ENCODE results near the gene DSCAM.
"Not testable (repeated sequence)": the region's sequence is repeated elsewhere in the genome, so short reads cannot be mapped to it uniquely, and the experiment has no call there.

The DSCAM gene, protein sequence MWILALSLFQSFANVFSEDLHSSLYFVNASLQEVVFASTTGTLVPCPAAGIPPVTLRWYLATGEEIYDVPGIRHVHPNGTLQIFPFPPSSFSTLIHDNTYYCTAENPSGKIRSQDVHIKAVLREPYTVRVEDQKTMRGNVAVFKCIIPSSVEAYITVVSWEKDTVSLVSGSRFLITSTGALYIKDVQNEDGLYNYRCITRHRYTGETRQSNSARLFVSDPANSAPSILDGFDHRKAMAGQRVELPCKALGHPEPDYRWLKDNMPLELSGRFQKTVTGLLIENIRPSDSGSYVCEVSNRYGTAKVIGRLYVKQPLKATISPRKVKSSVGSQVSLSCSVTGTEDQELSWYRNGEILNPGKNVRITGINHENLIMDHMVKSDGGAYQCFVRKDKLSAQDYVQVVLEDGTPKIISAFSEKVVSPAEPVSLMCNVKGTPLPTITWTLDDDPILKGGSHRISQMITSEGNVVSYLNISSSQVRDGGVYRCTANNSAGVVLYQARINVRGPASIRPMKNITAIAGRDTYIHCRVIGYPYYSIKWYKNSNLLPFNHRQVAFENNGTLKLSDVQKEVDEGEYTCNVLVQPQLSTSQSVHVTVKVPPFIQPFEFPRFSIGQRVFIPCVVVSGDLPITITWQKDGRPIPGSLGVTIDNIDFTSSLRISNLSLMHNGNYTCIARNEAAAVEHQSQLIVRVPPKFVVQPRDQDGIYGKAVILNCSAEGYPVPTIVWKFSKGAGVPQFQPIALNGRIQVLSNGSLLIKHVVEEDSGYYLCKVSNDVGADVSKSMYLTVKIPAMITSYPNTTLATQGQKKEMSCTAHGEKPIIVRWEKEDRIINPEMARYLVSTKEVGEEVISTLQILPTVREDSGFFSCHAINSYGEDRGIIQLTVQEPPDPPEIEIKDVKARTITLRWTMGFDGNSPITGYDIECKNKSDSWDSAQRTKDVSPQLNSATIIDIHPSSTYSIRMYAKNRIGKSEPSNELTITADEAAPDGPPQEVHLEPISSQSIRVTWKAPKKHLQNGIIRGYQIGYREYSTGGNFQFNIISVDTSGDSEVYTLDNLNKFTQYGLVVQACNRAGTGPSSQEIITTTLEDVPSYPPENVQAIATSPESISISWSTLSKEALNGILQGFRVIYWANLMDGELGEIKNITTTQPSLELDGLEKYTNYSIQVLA (N-terminal part only)
- 0 to 0.21 (median 0) reads per million in 9 experiments for total RNA-seq

- peaks cover 0 to 1% of the 10 kb centered on the region in 2 donors for H3K9me3 Mint-ChIP-seq
- no peak within 1 kb of the TSS for H3K4me3 Mint-ChIP-seq
- H3K4me1 Mint-ChIP-seq (ENCODE audit: low read depth in 2 of 2): no peaks in the 10 kb centered on the region
- no peak within 1 kb of the TSS for H3K27ac Mint-ChIP-seq
- ATAC-seq (replicated peaks) (no peak), DNase-seq (no peak)
- H3K36me3 Mint-ChIP-seq (ENCODE audit: insufficient read depth): no peaks in the 10 kb centered on the region
- peaks cover 11 to 37% of the 10 kb centered on the region in 2 donors for H3K27me3 Mint-ChIP-seq
These were observed at the start of gene DSCAM for GRCh38 chr21:40846587-40847411. DSCAM (minus strand) TSS chr21:40847158; CDS start chr21:40846661, 497 bp downstream.

DNA sequence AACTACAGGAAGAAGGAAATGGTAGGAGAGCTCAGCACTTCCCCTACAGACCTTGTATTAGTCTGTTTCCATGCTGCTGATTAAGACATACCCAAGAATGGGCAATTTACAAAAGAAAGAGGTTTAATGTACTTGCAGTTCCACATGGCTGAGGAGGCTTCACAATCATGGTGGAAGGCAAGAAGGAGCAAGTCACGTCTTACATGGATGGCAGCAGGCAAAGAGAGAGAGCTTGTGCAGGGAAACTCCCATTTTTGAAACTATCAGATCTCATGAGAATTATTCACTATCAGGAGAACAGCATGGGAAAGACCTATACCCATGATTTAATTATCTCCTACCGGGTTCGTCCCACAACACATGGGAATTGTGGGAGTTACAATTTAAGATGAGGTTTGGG lies 48.7 kb upstream of the DSCAM start:
- H3K4me1 Mint-ChIP-seq (ENCODE audit: low read depth in 2 of 2); DNase-seq; H3K27me3 Mint-ChIP-seq; H3K4me3 Mint-ChIP-seq; H3K36me3 Mint-ChIP-seq (ENCODE audit: insufficient read depth); ATAC-seq (replicated peaks); H3K27ac Mint-ChIP-seq: not testable (repeated sequence)
- H3K9me3 Mint-ChIP-seq: peaks cover 12 to 28% of the 10 kb centered on the region in 2 donors

GRCh38 chr21:40886931-40887330 lies 40.0 kb upstream of the DSCAM start:
- ATAC-seq (replicated peaks) (no peak), DNase-seq (no peak)
- no peak overlapping the region for H3K4me3 Mint-ChIP-seq
- no peak overlapping the region for H3K27ac Mint-ChIP-seq
- H3K9me3 Mint-ChIP-seq: no peaks in the 10 kb centered on the region
- peaks cover 3% of the 10 kb centered on the region for H3K36me3 Mint-ChIP-seq (ENCODE audit: insufficient read depth)
- no peaks in the 10 kb centered on the region for H3K4me1 Mint-ChIP-seq (ENCODE audit: low read depth in 2 of 2)
- no peaks in the 10 kb centered on the region for H3K27me3 Mint-ChIP-seq

GRCh38 chr21:40886006-40886405 lies 39.0 kb upstream of the DSCAM start:
- Mint-ChIP-seq H3K4me1 (ENCODE audit: low read depth in 2 of 2) (no peaks in the 10 kb centered on the region), H3K4me3 (no peak overlapping the region), H3K27ac (no peak overlapping the region), H3K27me3 (no peaks in the 10 kb centered on the region), H3K9me3 (no peaks in the 10 kb centered on the region), H3K36me3 (ENCODE audit: insufficient read depth) (peaks cover 3% of the 10 kb centered on the region)
- no peak for DNase-seq
- ATAC-seq (replicated peaks): no peak

GRCh38 chr21:40882192-40882915 lies 35.4 kb upstream of the DSCAM start:
- no peak overlapping the region for H3K4me3 Mint-ChIP-seq
- H3K27me3 Mint-ChIP-seq: no peaks in the 10 kb centered on the region
- no peak for ATAC-seq (replicated peaks)
- H3K4me1 Mint-ChIP-seq (ENCODE audit: low read depth in 2 of 2): no peaks in the 10 kb centered on the region
- H3K9me3 Mint-ChIP-seq: peaks cover 0 to 3% of the 10 kb centered on the region in 2 donors
- no peak overlapping the region for H3K27ac Mint-ChIP-seq
- no peaks in the 10 kb centered on the region for H3K36me3 Mint-ChIP-seq (ENCODE audit: insufficient read depth)
- no peak for DNase-seq

DNA sequence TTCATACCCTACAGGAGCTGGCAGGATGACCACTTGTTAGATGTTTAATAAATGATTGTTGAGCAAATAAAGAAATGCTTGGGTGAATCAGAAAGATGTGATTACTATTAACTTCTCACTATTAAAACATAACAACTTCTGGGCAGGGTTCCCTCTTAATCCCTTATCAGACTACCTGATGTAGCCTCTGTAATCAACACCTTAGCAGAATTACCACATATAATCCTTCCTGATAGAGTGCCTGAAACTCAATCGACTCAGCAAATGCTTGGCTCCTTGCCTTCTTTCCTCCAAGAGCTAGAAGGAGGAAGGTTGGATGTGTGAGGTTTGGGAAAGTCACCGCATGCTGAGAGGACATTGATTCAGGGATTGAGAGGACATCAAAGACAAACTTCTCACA lies 34.8 kb upstream of the DSCAM start:
- H3K4me3 Mint-ChIP-seq: no peak overlapping the region
- H3K27me3 Mint-ChIP-seq: no peaks in the 10 kb centered on the region
- H3K27ac Mint-ChIP-seq: no peak overlapping the region
- no peaks in the 10 kb centered on the region for H3K4me1 Mint-ChIP-seq (ENCODE audit: low read depth in 2 of 2)
- no peaks in the 10 kb centered on the region for H3K36me3 Mint-ChIP-seq (ENCODE audit: insufficient read depth)
- ATAC-seq (replicated peaks): no peak
- H3K9me3 Mint-ChIP-seq: peaks cover 0 to 3% of the 10 kb centered on the region in 2 donors
- no peak for DNase-seq

GRCh38 chr21:40871099-40871498 lies 24.1 kb upstream of the DSCAM start:
- ATAC-seq (replicated peaks) (no peak), DNase-seq (no peak)
- Mint-ChIP-seq H3K9me3 (peaks cover 3 to 18% of the 10 kb centered on the region in 2 donors), H3K27me3 (no peaks in the 10 kb centered on the region), H3K27ac (no peak overlapping the region), H3K36me3 (ENCODE audit: insufficient read depth) (no peaks in the 10 kb centered on the region), H3K4me1 (ENCODE audit: low read depth in 2 of 2) (no peaks in the 10 kb centered on the region), H3K4me3 (no peak overlapping the region)

GRCh38 chr21:40863839-40864238 lies 16.9 kb upstream of the DSCAM start:
- H3K9me3 Mint-ChIP-seq: peaks cover 9 to 14% of the 10 kb centered on the region in 2 donors
- no peaks in the 10 kb centered on the region for H3K27me3 Mint-ChIP-seq
- no peak for ATAC-seq (replicated peaks)
- DNase-seq: no peak
- no peak overlapping the region for H3K4me3 Mint-ChIP-seq
- no peaks in the 10 kb centered on the region for H3K36me3 Mint-ChIP-seq (ENCODE audit: insufficient read depth)
- H3K4me1 Mint-ChIP-seq (ENCODE audit: low read depth in 2 of 2): peaks cover 0 to 1% of the 10 kb centered on the region in 2 donors
- H3K27ac Mint-ChIP-seq: no peak overlapping the region

DNA sequence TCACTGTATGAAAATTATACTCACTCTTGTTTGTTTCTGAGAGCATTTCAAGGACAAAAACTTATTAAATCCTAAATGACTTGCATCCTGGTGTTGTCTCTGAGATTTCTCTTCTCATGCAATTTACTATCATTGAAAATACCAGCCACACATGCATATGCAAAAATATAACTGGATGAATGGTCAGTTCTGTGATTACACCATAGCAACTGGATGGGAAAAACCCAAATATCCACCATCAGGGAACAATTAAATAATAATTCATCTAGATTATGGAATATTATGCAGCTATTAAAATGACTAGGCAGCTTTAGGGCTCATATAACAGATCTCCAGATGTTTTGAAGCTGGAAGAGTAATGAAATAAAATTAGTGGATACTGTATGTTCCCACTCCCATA lies 11.6 kb upstream of the DSCAM start:
- H3K27ac Mint-ChIP-seq: no peak overlapping the region
- no peaks in the 10 kb centered on the region for H3K4me1 Mint-ChIP-seq (ENCODE audit: low read depth in 2 of 2)
- peaks cover 9 to 13% of the 10 kb centered on the region in 2 donors for H3K9me3 Mint-ChIP-seq
- no peak overlapping the region for H3K4me3 Mint-ChIP-seq
- ATAC-seq (replicated peaks) (no peak), DNase-seq (no peak)
- H3K27me3 Mint-ChIP-seq: no peaks in the 10 kb centered on the region
- no peaks in the 10 kb centered on the region for H3K36me3 Mint-ChIP-seq (ENCODE audit: insufficient read depth)

DNA sequence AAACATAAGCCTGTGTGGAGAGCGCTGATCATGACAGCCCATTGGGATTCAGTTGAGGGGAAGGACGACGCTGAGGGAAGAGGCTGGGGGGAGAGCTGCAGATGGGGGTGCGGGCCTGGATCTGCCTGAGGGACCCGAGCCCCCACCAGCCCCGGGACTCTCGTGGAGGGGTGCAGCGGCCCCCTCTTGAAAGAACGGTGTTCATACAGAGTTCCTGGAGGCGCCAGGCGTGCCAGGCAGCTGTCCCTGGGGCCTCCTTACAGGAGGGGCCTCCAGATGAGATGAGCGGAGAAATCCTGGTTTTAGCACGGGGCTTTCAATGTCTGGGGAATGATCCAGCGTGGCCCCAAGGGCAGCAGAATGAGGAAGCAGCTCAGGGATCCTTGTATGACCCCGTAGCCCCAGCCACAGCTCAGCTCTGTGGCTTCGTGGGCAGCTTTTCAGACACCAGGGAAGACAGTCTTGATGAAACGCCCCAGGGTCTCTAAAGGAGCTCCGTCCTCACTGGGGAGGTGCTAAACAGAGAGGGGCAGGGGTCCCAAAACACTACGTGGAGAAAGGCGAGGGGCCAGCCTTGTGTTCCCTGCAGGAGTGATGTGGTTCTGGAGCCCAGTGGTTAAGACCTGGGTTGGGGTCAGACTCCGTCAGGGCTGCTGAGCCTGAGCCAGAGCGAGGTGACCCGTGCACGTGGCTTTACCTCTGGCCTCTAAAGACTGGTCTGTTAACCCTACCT lies 7.2 kb upstream of the DSCAM start:
- Mint-ChIP-seq H3K4me1 (ENCODE audit: low read depth in 2 of 2) (no peaks in the 10 kb centered on the region), H3K4me3 (no peak overlapping the region), H3K36me3 (ENCODE audit: insufficient read depth) (no peaks in the 10 kb centered on the region), H3K27me3 (peaks cover 0 to 3% of the 10 kb centered on the region in 2 donors), H3K27ac (no peak overlapping the region), H3K9me3 (peaks cover 5 to 6% of the 10 kb centered on the region in 2 donors)
- ATAC-seq (replicated peaks) (no peak), DNase-seq (no peak)

- H3K27ac Mint-ChIP-seq: no peak overlapping the region
- peaks cover 0 to 12% of the 10 kb centered on the region in 2 donors for H3K27me3 Mint-ChIP-seq
- peaks cover 3 to 6% of the 10 kb centered on the region in 2 donors for H3K9me3 Mint-ChIP-seq
- H3K4me1 Mint-ChIP-seq (ENCODE audit: low read depth in 2 of 2): no peaks in the 10 kb centered on the region
- DNase-seq: no peak
- H3K4me3 Mint-ChIP-seq: no peak overlapping the region
- no peaks in the 10 kb centered on the region for H3K36me3 Mint-ChIP-seq (ENCODE audit: insufficient read depth)
- ATAC-seq (replicated peaks): no peak
These were observed 5.6 kb upstream of the DSCAM start for GRCh38 chr21:40852563-40852962.

- no peak overlapping the region for H3K27ac Mint-ChIP-seq
- no peaks in the 10 kb centered on the region for H3K36me3 Mint-ChIP-seq (ENCODE audit: insufficient read depth)
- H3K9me3 Mint-ChIP-seq: peaks cover 0 to 6% of the 10 kb centered on the region in 2 donors
- ATAC-seq (replicated peaks): no peak
- peaks cover 0 to 20% of the 10 kb centered on the region in 2 donors for H3K27me3 Mint-ChIP-seq
- H3K4me1 Mint-ChIP-seq (ENCODE audit: low read depth in 2 of 2): no peaks in the 10 kb centered on the region
- no peak for DNase-seq
- no peak overlapping the region for H3K4me3 Mint-ChIP-seq
These were observed 4.8 kb upstream of the DSCAM start for GRCh38 chr21:40851749-40852148.

All from effector memory CD8-positive, alpha-beta T cell (primary cell).